ENCODE results near the gene IMMT.

Gene IMMT

DNA sequence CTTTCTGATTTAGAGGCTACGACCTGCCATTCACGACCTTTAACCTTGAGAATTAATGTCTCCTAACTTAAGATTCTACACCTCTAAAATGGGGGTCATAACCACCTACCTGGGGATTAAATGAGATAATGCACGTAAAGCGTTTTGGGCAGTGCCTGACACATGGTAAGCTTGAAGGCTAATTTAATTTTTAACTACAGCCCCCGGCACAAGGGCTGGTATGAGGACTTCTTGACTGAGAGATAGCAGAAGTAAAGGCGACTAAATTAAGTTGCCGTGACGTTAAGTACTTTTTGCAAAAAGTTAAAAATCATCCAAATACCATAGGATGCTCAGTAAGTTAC is 4.5 kb upstream of the IMMT start:
- DNase-seq (ENCODE audit: low spot score) = no peak

DNA sequence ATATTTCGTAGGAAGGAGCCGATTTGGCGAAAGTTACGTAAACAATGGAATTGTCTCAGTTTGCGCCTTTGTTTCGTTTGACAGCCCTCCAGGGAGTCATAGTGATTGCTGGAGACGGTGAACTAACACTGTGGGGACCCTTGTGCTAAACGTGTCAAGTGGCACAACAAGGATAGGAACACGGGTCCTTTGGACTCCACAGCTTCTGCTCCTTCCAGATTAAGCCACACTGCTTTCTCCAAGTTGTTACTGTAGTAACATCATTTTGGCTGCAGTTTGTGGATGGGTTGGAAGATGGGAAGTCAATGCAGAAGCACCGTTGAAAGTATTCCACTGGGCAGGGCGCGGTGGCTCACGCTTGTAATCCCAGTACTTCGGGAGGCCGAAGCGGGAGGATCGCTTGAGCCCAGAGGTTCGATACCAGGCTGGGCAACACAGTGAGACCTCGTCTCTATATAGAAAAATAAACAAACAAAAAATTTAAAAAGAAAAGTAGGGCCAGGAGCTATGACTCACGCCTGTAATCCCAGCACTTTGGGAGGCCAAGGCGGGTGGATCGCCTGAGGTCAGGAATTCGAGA is 636 bp upstream of the IMMT start:
- no peak for DNase-seq (ENCODE audit: low spot score)

DNA sequence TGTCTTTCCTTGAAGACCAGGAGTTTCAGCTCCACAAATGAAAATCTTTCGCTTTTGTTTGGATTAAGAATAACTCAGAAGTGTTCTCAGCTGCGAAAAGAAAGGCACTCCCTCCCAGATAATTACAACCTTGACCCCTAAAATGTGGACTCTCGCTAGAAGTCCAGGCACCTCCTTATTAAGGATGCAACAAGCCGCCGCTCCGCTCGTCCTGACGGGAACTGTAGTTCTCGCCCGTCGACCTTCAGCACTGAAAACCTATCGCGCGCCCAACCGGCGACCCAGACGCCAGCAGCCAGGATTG is 559 bp downstream of the IMMT start:
- peak; percentile 97 for DNase-seq (ENCODE audit: low spot score)

DNA sequence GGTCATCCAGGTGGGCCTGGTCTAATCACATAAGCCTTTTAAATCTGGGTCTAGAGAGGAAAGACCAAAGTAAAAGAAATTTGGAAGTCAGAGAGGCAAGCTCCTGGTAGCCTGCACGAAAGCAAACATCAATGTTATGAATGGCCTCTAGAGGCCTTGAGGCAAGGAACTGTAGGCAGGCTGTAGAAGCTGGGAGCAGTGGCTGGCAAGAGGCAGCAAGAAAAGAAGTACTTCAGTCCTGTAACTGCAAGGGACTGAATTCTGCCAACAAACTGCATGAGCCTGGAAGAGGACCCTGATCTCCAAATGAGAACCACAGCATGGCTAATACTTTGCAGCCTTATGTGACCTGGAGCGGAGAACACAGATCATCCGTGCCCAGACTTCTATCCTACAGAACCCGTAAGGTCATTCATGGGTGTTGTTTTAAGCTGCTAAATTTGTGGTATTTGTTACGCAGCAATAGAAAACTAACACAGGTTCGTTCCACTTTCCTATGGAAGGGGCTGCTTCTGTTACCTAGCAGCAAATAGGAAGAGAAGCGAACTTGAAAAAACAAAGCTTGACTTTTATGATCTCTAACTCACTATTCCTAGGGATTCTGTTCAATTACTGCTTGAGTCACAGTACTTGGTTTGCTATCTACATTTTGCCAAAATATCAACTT is 1.2 kb downstream of the IMMT start:
- DNase-seq (ENCODE audit: low spot score) = peak; percentile 60

DNA sequence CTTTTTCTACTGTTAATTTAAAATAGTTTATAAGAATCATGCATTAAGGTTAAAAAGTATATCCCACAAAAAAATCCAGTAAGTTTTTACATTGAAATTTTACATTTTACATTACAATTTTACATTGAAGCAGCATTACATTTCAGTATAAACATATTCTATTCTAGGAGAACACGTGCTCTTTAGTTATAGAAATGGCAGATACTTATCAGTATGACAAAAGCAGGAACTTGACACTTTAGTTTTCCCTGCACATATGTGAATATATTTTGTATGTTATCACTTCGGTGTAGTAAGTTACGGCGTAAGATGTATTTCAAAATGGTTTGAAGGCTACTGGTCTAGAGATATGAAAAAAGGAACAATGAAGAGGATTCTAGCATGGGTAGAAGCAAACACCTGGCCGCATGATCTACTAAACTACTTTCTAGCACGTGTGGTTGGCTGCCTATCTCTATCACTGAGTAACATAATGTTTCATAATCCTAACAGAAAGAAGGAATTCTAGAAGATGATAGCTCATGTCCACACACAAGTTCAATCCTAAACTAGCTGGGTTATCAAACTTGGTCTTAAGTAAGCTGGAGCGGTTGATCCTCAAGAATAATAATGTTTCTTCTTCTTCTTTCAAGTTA is 5.4 kb downstream of the IMMT start:
- DNase-seq (ENCODE audit: low spot score) = no peak

DNA sequence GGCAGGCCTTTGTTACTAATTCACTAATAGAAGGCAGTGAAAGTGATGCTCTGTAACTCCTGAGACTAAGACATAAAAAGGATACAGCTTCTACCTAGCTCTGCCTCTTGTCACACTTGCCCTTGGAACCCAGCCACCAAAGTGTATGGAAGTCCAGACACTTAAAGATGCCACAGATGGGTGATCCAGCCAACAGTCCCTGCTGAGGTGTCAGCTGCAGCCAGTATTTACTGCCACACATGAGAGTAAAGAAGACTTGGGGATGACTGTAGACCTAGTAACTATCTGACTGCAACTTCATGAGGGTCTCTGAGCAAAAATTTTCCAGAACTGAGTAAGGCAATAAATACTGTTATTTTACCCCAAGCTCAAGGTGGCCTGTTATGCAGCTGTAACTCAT is 8.8 kb downstream of the IMMT start:
- DNase-seq (ENCODE audit: low spot score) = no peak

DNA sequence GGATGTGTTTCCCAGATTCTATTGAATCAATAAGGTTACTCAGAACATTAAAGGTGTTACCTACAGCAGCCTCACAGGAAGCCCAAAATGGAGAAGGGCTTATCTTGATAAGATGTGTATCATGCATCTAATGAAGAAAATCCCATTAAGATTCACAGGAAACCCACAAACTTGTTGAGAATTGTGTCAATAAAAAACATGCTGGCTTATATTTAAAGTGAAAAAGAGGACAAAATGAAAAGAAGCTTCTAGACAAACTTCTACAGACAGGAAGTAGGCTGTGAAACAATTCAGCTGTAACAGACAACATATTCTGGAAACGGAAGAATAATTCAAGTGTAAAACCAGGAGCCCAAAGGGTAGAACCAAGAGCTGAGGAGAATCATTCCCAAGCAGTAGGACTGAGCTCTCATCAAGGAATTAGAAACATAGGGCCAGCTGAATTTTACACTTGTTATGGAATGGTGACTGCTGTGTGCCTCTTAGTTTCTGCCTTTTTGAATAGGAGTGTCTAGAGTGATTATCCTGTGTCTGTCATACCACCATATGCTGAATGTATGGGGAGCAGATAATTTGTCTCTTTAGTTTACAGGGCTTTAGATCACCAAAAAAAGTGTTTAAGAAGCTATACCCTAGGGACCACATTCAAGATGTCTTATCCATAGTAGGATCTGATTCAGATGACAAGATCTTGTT is 9.6 kb downstream of the IMMT start:
- no peak for DNase-seq (ENCODE audit: low spot score)

DNA sequence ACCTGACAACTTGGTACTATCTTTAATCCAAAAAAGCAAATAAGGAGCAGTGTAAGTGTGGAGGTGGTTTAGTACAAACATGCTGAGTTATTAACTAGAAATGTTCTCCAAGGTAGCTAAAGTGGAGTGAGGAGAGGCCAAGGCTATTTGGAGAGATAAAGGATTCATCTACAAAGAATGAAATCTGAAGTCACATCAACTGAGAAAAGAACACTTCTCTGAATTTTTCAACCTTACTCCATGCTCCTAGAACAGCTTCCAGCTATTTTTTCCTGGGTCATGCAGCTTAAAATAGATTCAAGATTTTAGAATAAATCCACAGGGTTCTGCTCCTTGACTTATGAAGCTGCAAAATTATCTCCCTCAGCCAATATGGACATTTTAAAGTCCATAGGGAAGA is 18.7 kb downstream of the IMMT start:
- DNase-seq (ENCODE audit: low spot score) = no peak

DNA sequence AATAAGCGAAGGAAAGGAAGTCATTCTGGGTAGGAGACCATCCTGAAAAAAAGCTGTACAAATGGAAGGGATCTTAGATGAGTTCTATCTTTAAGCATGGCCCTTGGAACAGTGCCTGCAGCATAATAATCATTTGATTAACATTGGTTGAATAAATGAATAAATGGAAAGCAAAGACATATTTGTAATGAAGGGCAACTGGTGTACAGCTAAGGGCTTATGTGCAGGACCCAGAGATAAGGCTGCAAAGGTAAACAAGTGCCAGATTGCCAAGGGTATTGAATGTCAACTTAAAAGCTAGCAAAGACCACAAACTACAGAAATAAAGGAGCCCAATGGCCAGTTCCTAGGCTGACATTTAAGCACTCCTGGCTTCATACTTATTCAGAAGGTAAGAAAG is 19.4 kb downstream of the IMMT start:
- no peak for DNase-seq (ENCODE audit: low spot score)

DNA sequence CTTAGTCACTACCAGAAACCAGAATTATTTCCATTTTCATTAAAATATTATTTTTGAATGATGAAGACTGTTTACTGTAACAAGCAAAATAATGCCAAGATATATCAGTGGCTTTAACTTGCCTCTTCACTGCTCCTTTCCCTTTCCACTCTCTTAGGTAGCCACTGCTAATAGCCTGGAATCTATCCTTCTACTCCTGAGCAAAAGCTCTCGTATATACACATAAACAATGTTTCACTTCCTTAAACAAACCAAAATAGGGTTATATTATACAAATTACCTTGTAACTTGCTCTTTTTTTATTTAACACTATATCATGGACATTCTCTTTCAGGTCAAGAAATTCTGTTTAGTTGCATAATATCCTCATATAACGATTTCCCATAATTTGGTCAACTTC is 20.8 kb downstream of the IMMT start:
- DNase-seq (ENCODE audit: low spot score) = no peak

DNA sequence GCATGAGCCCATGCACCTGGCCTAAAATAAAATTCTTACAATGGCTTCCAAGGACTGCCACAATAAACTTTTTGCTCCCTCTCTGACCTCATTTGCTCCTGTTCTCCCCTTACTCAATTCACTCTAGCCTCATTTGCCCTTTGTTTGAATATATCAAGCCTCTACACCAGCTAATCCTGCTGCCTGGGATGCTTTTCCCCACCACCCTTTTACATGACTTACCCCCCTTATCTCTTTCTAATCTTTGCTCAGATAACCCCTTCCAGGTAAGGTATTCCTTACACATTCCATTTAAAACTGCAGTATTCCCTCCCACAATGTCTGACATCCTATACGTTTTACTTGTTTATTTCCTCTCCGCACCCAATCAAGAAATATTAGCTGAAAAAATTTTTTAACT is 22.7 kb downstream of the IMMT start:
- no peak for DNase-seq (ENCODE audit: low spot score)

DNA sequence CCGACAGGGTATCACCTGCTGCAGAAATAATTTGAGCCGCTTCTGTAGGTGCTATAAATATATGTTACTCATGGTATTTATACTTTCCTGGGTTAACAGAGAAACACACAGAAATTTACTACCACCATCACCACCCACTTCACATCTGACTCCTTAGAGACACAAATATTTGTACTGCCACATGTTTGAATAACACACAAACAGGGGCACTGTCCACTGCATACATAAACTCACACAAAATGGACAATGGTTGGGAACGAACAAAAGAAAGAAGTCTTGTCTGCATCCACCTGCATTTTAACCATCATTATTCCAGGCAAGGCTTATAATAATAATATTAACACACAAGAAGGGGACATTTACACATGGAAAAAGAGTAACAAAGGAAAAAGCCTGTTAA is 24.0 kb downstream of the IMMT start:
- DNase-seq (ENCODE audit: low spot score) = no peak

DNA sequence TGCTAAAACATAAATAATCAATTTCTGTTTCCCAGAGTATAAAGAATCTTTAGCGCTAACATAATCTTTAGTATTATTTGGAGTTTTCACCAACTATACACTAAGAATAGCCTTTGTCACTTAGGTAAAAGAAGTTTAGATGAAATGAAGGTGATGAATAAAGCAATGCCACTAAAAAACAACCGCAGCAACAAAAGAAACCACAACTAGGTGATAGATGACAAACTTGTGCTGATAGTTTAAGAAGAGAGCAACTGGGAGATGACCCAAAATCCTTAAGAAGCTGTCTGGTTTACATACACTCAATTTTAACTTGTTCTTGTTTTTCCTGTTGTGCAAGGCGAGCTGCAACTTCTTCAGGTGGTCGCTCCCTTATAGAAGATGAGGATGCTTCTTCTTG is 24.8 kb downstream of the IMMT start:
- no peak for DNase-seq (ENCODE audit: low spot score)

DNA sequence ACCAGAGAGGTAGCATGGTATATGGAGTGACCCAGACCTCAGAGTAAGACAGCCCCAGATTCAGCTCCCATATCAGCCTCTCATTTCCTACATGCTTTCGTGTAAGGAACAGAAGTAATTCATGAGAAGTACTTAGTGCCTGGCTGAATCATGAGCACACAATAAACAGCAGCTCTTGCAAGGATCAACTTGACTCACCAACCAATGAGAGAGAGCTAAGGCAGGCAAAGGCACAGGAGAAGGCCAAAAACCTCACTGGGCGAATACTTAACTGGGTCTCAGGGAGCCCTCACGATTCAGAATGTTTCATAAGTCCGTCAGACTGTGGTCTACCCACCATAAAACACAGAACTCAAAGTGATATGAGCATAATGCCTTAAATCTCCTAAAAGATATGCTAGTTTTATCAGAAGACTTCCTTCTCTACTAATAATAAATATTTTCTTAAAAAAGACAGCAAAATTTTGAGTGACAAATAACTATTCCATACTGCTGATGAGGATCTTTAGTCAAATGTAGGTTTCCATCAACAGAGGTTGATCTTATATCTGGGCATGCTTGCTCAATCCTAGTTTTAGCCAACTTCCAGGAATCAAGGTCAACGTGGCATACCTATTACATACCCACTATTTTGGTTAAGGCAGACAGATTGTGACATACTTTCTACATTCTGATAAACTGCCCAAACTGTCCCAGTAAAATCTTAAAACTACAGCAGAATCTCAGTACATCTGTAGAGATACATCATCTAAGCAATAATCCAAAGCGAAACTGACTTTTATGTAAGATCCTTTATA is 34.9 kb downstream of the IMMT start:
- no peak for DNase-seq (ENCODE audit: low spot score)

DNA sequence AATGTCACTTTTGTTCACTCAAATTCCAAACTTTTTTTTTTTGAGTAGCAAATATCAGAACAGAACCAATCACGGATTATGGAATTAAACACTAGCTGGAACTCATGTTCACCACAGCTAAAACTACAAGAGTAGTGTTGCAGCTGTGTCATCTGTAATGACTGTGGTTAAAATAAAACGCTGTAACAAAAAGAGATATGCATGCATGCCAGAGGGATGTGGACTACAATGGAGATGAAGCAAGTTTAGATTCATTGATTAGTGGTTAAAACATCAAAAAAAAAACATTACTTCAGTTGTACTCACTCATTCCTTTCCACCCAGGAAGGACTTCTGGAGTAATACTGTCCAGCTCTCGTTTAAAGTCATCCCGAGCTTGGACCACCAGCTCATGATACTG is 37.0 kb downstream of the IMMT start:
- no peak for DNase-seq (ENCODE audit: low spot score)

DNA sequence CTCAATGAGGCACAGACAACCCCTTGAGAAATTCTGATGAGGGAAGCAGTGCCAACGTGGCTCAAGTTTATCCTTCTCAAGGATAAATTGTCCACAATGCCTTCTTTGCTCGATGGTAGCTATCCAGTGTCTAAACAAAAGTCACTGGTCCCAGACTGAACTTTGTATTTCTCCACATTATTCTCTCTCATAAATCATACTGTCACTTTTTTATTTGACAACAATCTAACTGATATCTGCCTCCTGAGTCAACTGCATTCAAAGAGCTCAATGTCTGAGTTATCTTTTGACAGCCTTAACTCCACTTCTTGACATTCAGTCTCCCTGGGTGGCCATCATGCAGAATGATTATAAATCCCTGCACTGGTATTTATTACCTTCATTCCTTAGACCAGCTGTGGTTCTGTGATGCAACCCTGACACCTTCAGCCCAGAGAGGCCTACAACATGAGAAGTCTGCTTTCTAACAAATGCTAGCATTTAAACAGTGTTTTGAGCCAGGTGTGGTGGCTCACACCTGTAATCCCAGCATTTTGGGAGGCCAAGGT is 38.2 kb downstream of the IMMT start:
- DNase-seq (ENCODE audit: low spot score) = no peak

DNA sequence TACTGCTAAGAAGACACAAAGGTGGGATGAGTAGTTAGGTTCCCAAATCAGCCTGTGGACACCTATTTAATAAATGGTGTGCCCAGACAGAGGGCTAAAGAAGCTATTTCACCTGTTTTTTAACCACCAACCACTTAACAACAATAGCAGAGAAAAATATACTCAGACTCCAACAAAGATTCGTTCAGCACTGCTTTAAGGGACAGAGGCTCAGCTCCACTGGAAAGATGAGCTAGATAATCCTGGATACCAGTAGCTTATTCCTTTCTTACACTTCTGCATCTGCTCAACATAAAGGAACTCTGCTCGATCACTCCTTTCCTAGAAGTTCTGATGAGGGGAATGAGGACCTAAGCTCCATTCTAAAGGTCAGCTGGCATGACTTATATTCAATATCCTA is 44.8 kb downstream of the IMMT start:
- no peak for DNase-seq (ENCODE audit: low spot score)

DNA sequence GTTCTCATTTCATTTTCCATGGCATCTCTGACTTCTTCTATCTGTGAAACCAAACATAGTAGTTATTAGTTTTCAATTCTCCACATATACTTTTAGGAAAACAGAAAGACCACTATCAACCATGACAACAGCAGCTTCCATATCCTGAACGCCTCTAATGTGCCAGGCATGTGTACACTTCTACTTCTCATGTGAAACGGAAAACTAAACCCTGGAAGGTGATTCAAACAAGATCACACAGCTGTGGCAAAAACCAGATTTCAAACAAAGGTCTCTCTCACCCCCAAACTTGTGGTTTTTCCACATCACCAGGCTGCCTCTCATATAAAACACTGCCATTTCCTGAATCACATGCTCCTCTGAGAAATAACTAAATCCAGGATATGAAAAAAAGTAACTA is 47.5 kb downstream of the IMMT start:
- DNase-seq (ENCODE audit: low spot score) = no peak

DNA sequence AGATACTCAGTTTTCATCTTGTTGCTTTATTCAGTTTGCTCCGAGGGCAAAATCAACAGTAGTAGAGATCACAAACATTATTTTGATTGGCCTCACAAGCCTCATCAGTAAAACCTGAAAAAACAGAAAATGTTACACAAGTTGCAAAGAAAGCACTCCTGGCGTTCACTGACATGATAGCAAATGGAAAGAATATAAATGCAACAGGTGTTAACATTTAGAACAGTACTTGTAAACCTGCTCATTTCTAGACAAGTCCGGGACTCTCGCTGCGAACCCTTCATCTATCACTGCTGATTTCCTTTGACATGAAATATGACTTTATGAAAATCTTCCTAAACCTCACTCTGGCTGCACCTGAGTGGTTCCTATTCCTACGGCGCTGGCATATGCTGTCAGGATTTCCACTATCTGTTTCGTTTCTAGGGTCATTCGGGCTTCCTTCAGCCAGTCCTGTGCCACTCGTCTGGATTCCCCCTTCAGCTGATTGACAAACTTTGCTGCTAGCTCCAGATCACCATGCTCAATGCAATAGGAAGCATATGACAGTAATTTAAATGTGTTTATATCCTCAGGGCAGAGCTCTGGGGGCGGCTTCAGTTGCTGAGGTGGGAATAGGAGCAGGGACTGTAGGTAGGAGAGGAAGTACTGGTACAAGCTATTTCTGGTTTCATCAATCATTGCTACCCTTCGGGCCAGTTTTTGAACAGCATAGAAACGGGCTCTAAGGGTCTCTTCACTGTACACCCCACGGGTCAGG is 51.2 kb downstream of the IMMT start:
- DNase-seq (ENCODE audit: low spot score) = no peak

DNA sequence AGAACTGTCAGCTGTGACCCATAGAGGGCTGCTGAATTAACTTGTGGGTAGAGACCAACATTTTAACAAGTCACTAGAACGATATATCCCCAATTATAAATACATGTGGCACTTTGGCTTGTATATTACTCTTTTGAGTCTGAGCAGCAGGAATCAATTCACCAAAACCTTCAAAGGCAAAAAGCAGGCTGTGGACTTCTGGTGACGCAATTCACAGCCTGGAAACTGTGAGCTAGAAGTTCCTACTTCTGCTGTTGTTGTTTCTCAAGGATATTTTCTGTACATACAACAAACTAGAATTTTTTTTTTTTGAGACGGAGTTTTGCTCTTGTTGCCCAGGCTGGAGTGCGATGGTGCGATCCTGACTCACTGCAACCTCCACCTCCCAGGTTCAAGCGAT is 52.0 kb downstream of the IMMT start:
- no peak for DNase-seq (ENCODE audit: low spot score)

DNA sequence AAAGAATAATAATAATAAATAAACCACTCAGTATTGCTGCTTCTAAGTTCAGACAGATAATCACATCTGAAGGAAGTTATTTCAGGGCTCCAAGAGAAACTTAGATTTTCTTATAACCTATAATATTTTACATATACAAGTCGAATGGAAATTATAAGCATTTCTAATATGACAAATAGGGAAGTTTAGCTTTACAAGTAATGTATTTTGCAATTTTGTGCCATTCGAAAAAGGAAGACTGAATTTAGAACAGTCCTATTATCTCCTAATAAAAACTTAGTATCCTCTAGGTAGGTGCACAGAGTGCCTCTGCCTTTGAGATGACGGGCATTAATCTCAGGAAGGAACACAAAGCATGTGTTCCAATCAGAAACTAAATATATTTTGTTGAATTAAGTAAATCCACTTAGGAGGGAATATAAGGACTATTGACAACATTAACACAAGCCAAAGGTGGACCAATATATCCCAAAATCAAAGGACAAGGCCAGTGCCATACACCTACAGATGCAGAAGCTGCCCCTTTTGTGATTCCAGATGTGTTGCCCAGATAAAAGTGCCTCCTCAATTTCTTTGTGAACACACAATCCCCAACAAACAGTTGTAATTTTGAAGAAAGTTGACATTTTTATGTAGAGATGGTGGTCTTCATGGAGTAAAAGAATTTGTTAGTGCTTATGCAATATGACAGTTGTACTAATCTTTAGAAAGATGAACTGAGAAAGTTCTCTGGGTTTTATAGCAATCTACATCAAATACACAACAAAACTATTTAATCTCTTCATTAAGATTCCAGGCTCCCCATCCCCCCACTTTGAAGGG is 52.6 kb downstream of the IMMT start:
- no peak for DNase-seq (ENCODE audit: low spot score)
